ENCODE results near the gene ZNF765. TPM values are rescaled to one million over a fixed set of nuclear protein-coding genes. Genes with fewer than 3 reads are reported as not detected.
"Not testable (repeated sequence)": the region's sequence is repeated elsewhere in the genome, so short reads cannot be mapped to it uniquely, and the experiment has no call there.

ZNF765 gene
- total and polyA plus RNA-seq, 3 experiments from 2014 or later: 10.0 to 10.5 (median 10.1) TPM

GRCh38 chr19:53395840-53396524 is 1.0 kb downstream of the ZNF765 start:
- ChIA-PET CTCF (interaction anchor here (1.3 to 1.4 kb wide), 2 partner anchors 34 to 200 kb away, joined by 3 to 4 read pairs; no protein-coding TSS in a partner anchor), POLR2A (interaction anchor here (0.8 kb wide), 1 partner anchor 159 kb away, joined by 4 read pairs; no protein-coding TSS in a partner anchor)
- not testable (repeated sequence) for H3K27me3 Mint-ChIP-seq; DNase-seq; H3K27me3 ChIP-seq (ENCODE audit: insufficient read depth, low read length, poor library complexity, severe bottlenecking); H3K9me3 ChIP-seq (ENCODE audit: low read length)
- peak overlapping the region; percentile 78 for H3K27ac ChIP-seq (ENCODE audit: low read depth, low read length)
- H3K4me3 ChIP-seq (ENCODE audit: low read length): peak overlapping the region; percentile 94
- Mint-ChIP-seq H3K9me3 (peaks cover 0 to 15% (median 10%) of the 10 kb centered on the region in 5 donors), H3K36me3 (peaks cover 16 to 38% (median 29%) of the 10 kb centered on the region in 3 donors), H3K4me1 (peaks cover 34 to 43% (median 34%) of the 10 kb centered on the region in 3 donors), H3K4me3 (peak overlapping the region; percentile 95 to 100 (median 98)), H3K27ac (peak overlapping the region; percentile 90 to 95 (median 92))
- H3K4me1 ChIP-seq (ENCODE audit: insufficient read depth, low read length): peaks cover 11% of the 10 kb centered on the region
- peaks cover 11% of the 10 kb centered on the region for H3K36me3 ChIP-seq (ENCODE audit: insufficient read depth, low read length)

GRCh38 chr19:53396525-53396868 is 1.5 kb downstream of the ZNF765 start:
- Mint-ChIP-seq H3K4me3 (peak overlapping the region; percentile 95 to 100 (median 98)), H3K27me3 (no peaks in the 10 kb centered on the region), H3K27ac (peak overlapping the region in 2 of 8 donors; percentile 15 to 91), H3K9me3 (peaks cover 0 to 15% (median 10%) of the 10 kb centered on the region in 5 donors), H3K36me3 (peaks cover 19 to 42% (median 31%) of the 10 kb centered on the region in 3 donors), H3K4me1 (peaks cover 34 to 43% (median 34%) of the 10 kb centered on the region in 3 donors)
- ChIA-PET POLR2A (interaction anchor here (0.6 to 0.8 kb wide), 2 partner anchors 124 to 158 kb away, joined by 3 to 4 read pairs; no protein-coding TSS in a partner anchor), CTCF (interaction anchor here (1.3 kb wide), 1 partner anchor 201 kb away, joined by 3 read pairs; no protein-coding TSS in a partner anchor)
- no peaks in the 10 kb centered on the region for H3K27me3 ChIP-seq (ENCODE audit: insufficient read depth, low read length, poor library complexity, severe bottlenecking)
- H3K9me3 ChIP-seq (ENCODE audit: low read length): no peaks in the 10 kb centered on the region
- H3K4me1 ChIP-seq (ENCODE audit: insufficient read depth, low read length): peaks cover 11% of the 10 kb centered on the region
- no peak overlapping the region for H3K4me3 ChIP-seq (ENCODE audit: low read length)
- H3K27ac ChIP-seq (ENCODE audit: low read depth, low read length): no peak overlapping the region
- no peak for DNase-seq
- H3K36me3 ChIP-seq (ENCODE audit: insufficient read depth, low read length): peaks cover 13% of the 10 kb centered on the region

- H3K27ac ChIP-seq (ENCODE audit: low read depth, low read length); H3K27ac Mint-ChIP-seq; H3K27me3 ChIP-seq (ENCODE audit: insufficient read depth, low read length, poor library complexity, severe bottlenecking); H3K9me3 ChIP-seq (ENCODE audit: low read length); POLR2A ChIA-PET; CTCF ChIA-PET; H3K4me3 ChIP-seq (ENCODE audit: low read length); DNase-seq; H3K27me3 Mint-ChIP-seq: not testable (repeated sequence)
- H3K4me3 Mint-ChIP-seq: peak overlapping the region in 2 of 7 donors; percentile 63 to 81
- H3K36me3 ChIP-seq (ENCODE audit: insufficient read depth, low read length): peaks cover 21% of the 10 kb centered on the region
- peaks cover 0 to 24% (median 20%) of the 10 kb centered on the region in 5 donors for H3K9me3 Mint-ChIP-seq
- H3K4me1 Mint-ChIP-seq: peaks cover 34 to 43% (median 34%) of the 10 kb centered on the region in 3 donors
- peaks cover 11% of the 10 kb centered on the region for H3K4me1 ChIP-seq (ENCODE audit: insufficient read depth, low read length)
- peaks cover 28 to 56% (median 45%) of the 10 kb centered on the region in 3 donors for H3K36me3 Mint-ChIP-seq
These were observed 3.0 kb downstream of the ZNF765 start for GRCh38 chr19:53397918-53398317.

DNA sequence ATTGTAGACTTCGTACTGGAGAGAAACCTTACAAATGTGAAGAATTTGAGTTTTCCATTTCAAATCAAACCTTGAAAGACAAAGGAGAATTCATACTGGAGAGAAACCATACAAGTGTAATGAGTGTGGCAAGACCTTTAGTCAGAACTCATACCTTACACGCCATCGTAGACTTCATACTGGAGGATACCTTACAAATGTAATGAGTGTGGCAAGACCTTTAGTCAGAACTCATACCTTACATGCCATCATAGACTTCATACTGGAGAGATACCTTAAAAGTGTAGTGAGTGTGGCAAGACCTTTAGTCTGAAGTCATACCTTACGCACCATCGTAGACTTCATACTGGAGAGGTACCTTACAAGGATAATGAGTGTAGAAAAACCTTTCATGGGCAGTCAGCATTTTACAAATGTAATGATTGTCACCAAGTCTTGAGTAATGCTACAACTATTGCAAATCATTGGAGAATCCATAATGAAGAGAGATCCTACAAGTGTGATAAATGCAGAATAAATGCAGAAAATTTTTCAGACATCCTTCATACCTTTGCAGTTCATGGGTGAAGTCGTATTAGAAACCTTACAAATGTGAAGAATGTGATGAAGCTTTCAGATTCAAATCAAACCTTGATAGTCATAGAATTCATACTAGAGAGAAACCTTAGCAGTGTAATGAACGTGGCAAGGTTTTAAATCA is 14.7 kb downstream of the ZNF765 start:
- DNase-seq: no peak
- Mint-ChIP-seq H3K4me3 (no peak overlapping the region), H3K9me3 (peaks cover 49 to 97% (median 87%) of the 10 kb centered on the region in 5 donors), H3K4me1 (no peaks in the 10 kb centered on the region), H3K27me3 (no peaks in the 10 kb centered on the region), H3K27ac (no peak overlapping the region), H3K36me3 (peaks cover 23 to 71% (median 70%) of the 10 kb centered on the region in 3 donors)
- ChIA-PET POLR2A (no interaction called here), CTCF (no interaction called here)
- peak overlapping the region; percentile 6 for H3K4me3 ChIP-seq (ENCODE audit: low read length)
- no peak overlapping the region for H3K27ac ChIP-seq (ENCODE audit: low read depth, low read length)
- peaks cover 65% of the 10 kb centered on the region for H3K9me3 ChIP-seq (ENCODE audit: low read length)
- H3K27me3 ChIP-seq (ENCODE audit: insufficient read depth, low read length, poor library complexity, severe bottlenecking): no peaks in the 10 kb centered on the region
- H3K36me3 ChIP-seq (ENCODE audit: insufficient read depth, low read length): peaks cover 25% of the 10 kb centered on the region
- no peaks in the 10 kb centered on the region for H3K4me1 ChIP-seq (ENCODE audit: insufficient read depth, low read length)

DNA sequence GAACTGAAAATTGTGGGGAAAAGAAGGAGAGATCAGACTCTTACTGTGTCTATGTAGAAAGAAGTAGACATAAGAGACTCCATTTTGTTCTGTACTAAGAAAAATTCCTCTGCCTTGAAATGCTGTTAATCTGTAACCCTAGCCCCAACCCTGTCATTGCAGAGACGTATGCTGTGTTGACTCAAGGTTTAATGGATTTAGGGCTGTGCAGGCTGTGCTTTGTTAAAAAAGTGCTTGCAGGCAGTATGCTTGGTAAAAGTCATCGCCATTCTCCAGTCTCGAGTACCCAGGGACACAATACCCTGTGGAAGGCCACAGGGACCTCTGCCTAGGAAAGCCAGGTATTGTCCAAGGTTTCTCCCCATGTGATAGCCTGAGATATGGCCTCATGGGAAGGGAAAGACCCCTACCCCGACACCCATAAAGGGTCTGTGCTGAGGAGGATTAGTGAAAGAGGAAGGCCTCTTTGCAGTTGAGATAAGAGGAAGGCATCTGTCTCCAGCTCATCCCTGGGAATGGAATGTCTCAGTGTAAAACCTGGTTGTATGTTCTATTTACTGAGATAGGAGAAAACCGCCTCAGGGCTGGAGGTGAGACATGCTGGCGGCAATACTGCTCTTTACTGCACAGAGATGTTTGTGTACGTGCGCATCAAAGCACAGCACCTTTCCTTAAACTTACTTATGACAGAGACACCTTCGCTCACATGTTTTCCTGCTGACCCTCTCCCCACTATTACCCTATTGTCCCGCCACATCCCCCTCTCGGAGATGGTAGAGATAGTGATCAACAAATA is 25.8 kb downstream of the ZNF765 start:
- H3K4me3 ChIP-seq (ENCODE audit: low read length); CTCF ChIA-PET; H3K36me3 ChIP-seq (ENCODE audit: insufficient read depth, low read length); H3K27me3 Mint-ChIP-seq; POLR2A ChIA-PET; H3K27ac Mint-ChIP-seq; H3K27ac ChIP-seq (ENCODE audit: low read depth, low read length); H3K4me3 Mint-ChIP-seq; H3K4me1 Mint-ChIP-seq; H3K4me1 ChIP-seq (ENCODE audit: insufficient read depth, low read length); H3K27me3 ChIP-seq (ENCODE audit: insufficient read depth, low read length, poor library complexity, severe bottlenecking); DNase-seq; H3K9me3 ChIP-seq (ENCODE audit: low read length): not testable (repeated sequence)
- peaks cover 13 to 45% (median 24%) of the 10 kb centered on the region in 5 donors for H3K9me3 Mint-ChIP-seq
- peaks cover 4 to 18% (median 5%) of the 10 kb centered on the region in 3 donors for H3K36me3 Mint-ChIP-seq

GRCh38 chr19:53422551-53422950 is 27.6 kb downstream of the ZNF765 start:
- H3K4me3 Mint-ChIP-seq: no peak overlapping the region
- no peaks in the 10 kb centered on the region for H3K27me3 Mint-ChIP-seq
- POLR2A ChIA-PET: no interaction called here
- peaks cover 3 to 29% (median 15%) of the 10 kb centered on the region in 5 donors for H3K9me3 Mint-ChIP-seq
- no peak overlapping the region for H3K4me3 ChIP-seq (ENCODE audit: low read length)
- peaks cover 0 to 11% (median 0%) of the 10 kb centered on the region in 3 donors for H3K36me3 Mint-ChIP-seq
- no peaks in the 10 kb centered on the region for H3K27me3 ChIP-seq (ENCODE audit: insufficient read depth, low read length, poor library complexity, severe bottlenecking)
- H3K27ac Mint-ChIP-seq: no peak overlapping the region
- DNase-seq: no peak
- H3K36me3 ChIP-seq (ENCODE audit: insufficient read depth, low read length): no peaks in the 10 kb centered on the region
- no peaks in the 10 kb centered on the region for H3K4me1 ChIP-seq (ENCODE audit: insufficient read depth, low read length)
- H3K4me1 Mint-ChIP-seq: peaks cover 0 to 3% (median 0%) of the 10 kb centered on the region in 3 donors
- H3K9me3 ChIP-seq (ENCODE audit: low read length): no peaks in the 10 kb centered on the region
- CTCF ChIA-PET: no interaction called here
- no peak overlapping the region for H3K27ac ChIP-seq (ENCODE audit: low read depth, low read length)

DNA sequence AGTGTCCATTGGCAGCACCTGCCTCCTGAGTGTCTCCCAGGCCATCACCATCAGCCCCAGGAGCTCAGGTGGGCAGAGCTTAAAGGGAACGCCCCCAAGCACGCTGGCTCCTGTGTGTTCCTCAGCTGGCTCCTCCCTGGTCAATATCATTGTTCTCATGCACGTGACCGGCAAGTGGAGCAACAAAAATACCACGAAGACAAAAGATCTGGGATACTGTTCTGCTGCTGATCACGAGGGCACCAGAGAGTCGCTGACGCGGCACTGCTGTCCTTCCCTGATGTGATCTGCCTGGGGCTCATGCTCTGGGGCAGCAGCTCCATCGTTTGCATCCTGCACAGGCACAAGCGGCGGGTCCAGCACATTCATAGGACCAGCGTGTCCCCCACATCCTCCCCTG is 28.1 kb downstream of the ZNF765 start:
- CTCF ChIA-PET; H3K27ac ChIP-seq (ENCODE audit: low read depth, low read length); H3K4me1 Mint-ChIP-seq; DNase-seq; H3K36me3 Mint-ChIP-seq; H3K4me3 ChIP-seq (ENCODE audit: low read length); H3K4me1 ChIP-seq (ENCODE audit: insufficient read depth, low read length); H3K4me3 Mint-ChIP-seq; H3K27ac Mint-ChIP-seq; H3K9me3 ChIP-seq (ENCODE audit: low read length); H3K36me3 ChIP-seq (ENCODE audit: insufficient read depth, low read length); H3K27me3 Mint-ChIP-seq; H3K27me3 ChIP-seq (ENCODE audit: insufficient read depth, low read length, poor library complexity, severe bottlenecking); POLR2A ChIA-PET: not testable (repeated sequence)
- peaks cover 2 to 25% (median 11%) of the 10 kb centered on the region in 5 donors for H3K9me3 Mint-ChIP-seq
